Effector memory CD8-positive, alpha-beta T cell (primary cell): ENCODE measurements around the gene MYDGF.
A peak's percentile ranks its signal among the peaks of the same experiment; 100 is the strongest.

Experiments
- ATAC-seq: fragments of 150-1000 bp; cut with Tn5 transposase; replicated peaks from 2 replicates; pipeline ENCODE4 v1.10.0; 2021; ENCODE audit warnings: mild to moderate bottlenecking, moderate library complexity
- DNase-seq, 3 experiments: peaks; one replicate each; pipeline ENCODE4 v3.0.0; 2021
- H3K27ac Mint-ChIP-seq, 2 donors: one replicate each; pipeline ENCODE4 v1.8.0; 2022; ENCODE audit warnings: mild to moderate bottlenecking in 2 of 2, mixed read lengths in 2 of 2, moderate library complexity in 2 of 2
- H3K27me3 Mint-ChIP-seq, 2 donors: one replicate each; pipeline ENCODE4 v1.8.0; 2022; ENCODE audit warnings: mixed read lengths in 2 of 2
- H3K36me3 Mint-ChIP-seq: one replicate; pipeline ENCODE4 v1.8.0; 2022; ENCODE audit warnings: mild to moderate bottlenecking, moderate library complexity, mixed read lengths; ENCODE audit not compliant: insufficient read depth
- H3K4me1 Mint-ChIP-seq, 2 donors: one replicate each; pipeline ENCODE4 v1.8.0; 2022; ENCODE audit warnings: low read depth in 2 of 2, mixed read lengths in 2 of 2
- H3K4me3 Mint-ChIP-seq, 2 donors: one replicate each; pipeline ENCODE4 v1.8.0; 2022; ENCODE audit warnings: mild to moderate bottlenecking in 2 of 2, mixed read lengths in 2 of 2, moderate library complexity in 2 of 2
- H3K9me3 Mint-ChIP-seq, 2 donors: one replicate each; pipeline ENCODE4 v1.8.0; 2022; ENCODE audit warnings: mixed read lengths in 2 of 2

Gene MYDGF

GRCh38 chr19:4678881-4679790 is 9.0 kb upstream of the MYDGF start:
- H3K27ac Mint-ChIP-seq: no peak overlapping the region

GRCh38 chr19:4676955-4677731 is 7.0 kb upstream of the MYDGF start:
- H3K4me3 Mint-ChIP-seq: no peak overlapping the region
- peaks cover 46% of the 10 kb centered on the region for H3K36me3 Mint-ChIP-seq
- H3K9me3 Mint-ChIP-seq: no peaks in the 10 kb centered on the region
- peak; percentile 27 for ATAC-seq
- H3K27ac Mint-ChIP-seq: peak overlapping the region; percentile 49 to 57
- H3K27me3 Mint-ChIP-seq: no peaks in the 10 kb centered on the region
- no peak for DNase-seq
- H3K4me1 Mint-ChIP-seq: peaks cover 0 to 1% of the 10 kb centered on the region in 2 donors

More at GRCh38 chr19:4678881-4679790, 9.0 kb upstream of the MYDGF start:
- Mint-ChIP-seq H3K9me3 (no peaks in the 10 kb centered on the region), H3K4me3 (no peak overlapping the region), H3K36me3 (peaks cover 45% of the 10 kb centered on the region), H3K4me1 (peaks cover 0 to 1% of the 10 kb centered on the region in 2 donors), H3K27me3 (no peaks in the 10 kb centered on the region)
- DNase-seq: no peak
- peak; percentile 36 for ATAC-seq

- DNase-seq: no peak
- H3K9me3 Mint-ChIP-seq: no peaks in the 10 kb centered on the region
- no peak for ATAC-seq
- H3K27ac Mint-ChIP-seq: no peak overlapping the region
- H3K4me3 Mint-ChIP-seq: no peak overlapping the region
- H3K27me3 Mint-ChIP-seq: no peaks in the 10 kb centered on the region
- H3K36me3 Mint-ChIP-seq: peaks cover 37% of the 10 kb centered on the region
- peaks cover 0 to 1% of the 10 kb centered on the region in 2 donors for H3K4me1 Mint-ChIP-seq
Observed at GRCh38 chr19:4675346-4675745, 5.2 kb upstream of the MYDGF start.

GRCh38 chr19:4673726-4674125 is 3.6 kb upstream of the MYDGF start:
- Mint-ChIP-seq H3K27me3 (no peaks in the 10 kb centered on the region), H3K36me3 (peaks cover 37% of the 10 kb centered on the region), H3K4me1 (peaks cover 10 to 11% of the 10 kb centered on the region in 2 donors), H3K9me3 (no peaks in the 10 kb centered on the region), H3K27ac (peak overlapping the region in 1 of 2 donors; percentile 60), H3K4me3 (no peak overlapping the region)
- DNase-seq (no peak), ATAC-seq (no peak)

- ATAC-seq: no peak
- peaks cover 12% of the 10 kb centered on the region in 2 donors for H3K4me1 Mint-ChIP-seq
- H3K9me3 Mint-ChIP-seq: no peaks in the 10 kb centered on the region
- H3K4me3 Mint-ChIP-seq: no peak overlapping the region
- H3K27ac Mint-ChIP-seq: peak overlapping the region in 1 of 2 donors; percentile 46
- no peak for DNase-seq
- peaks cover 41% of the 10 kb centered on the region for H3K36me3 Mint-ChIP-seq
- no peaks in the 10 kb centered on the region for H3K27me3 Mint-ChIP-seq
Observed at GRCh38 chr19:4673216-4673615, 3.1 kb upstream of the MYDGF start.

- Mint-ChIP-seq H3K27ac (peak overlapping the region in 1 of 2 donors; percentile 86), H3K9me3 (no peaks in the 10 kb centered on the region), H3K4me3 (peak overlapping the region; percentile 85 to 87), H3K36me3 (peaks cover 50% of the 10 kb centered on the region), H3K27me3 (no peaks in the 10 kb centered on the region), H3K4me1 (peaks cover 11 to 12% of the 10 kb centered on the region in 2 donors)
- DNase-seq (no peak), ATAC-seq (no peak)
Observed at GRCh38 chr19:4671185-4671851, 1.2 kb upstream of the MYDGF start.

- no peaks in the 10 kb centered on the region for H3K27me3 Mint-ChIP-seq
- H3K27ac Mint-ChIP-seq: peak overlapping the region in 1 of 2 donors; percentile 83
- peaks cover 55% of the 10 kb centered on the region for H3K36me3 Mint-ChIP-seq
- H3K4me3 Mint-ChIP-seq: no peak overlapping the region
- ATAC-seq (no peak), DNase-seq (no peak)
- H3K4me1 Mint-ChIP-seq: peaks cover 17% of the 10 kb centered on the region in 2 donors
- H3K9me3 Mint-ChIP-seq: no peaks in the 10 kb centered on the region
Observed at GRCh38 chr19:4664642-4665041, 5.5 kb downstream of the MYDGF start.

- peaks cover 7% of the 10 kb centered on the region in 2 donors for H3K4me1 Mint-ChIP-seq
- H3K36me3 Mint-ChIP-seq: peaks cover 53% of the 10 kb centered on the region
- H3K9me3 Mint-ChIP-seq: no peaks in the 10 kb centered on the region
- no peak overlapping the region for H3K4me3 Mint-ChIP-seq
- no peaks in the 10 kb centered on the region for H3K27me3 Mint-ChIP-seq
- no peak for DNase-seq
- H3K27ac Mint-ChIP-seq: peak overlapping the region; percentile 49 to 69
- ATAC-seq: no peak
Observed at GRCh38 chr19:4662812-4663211, 7.3 kb downstream of the MYDGF start.

- no peak for ATAC-seq
- H3K27me3 Mint-ChIP-seq: no peaks in the 10 kb centered on the region
- H3K4me3 Mint-ChIP-seq: no peak overlapping the region
- H3K36me3 Mint-ChIP-seq: peaks cover 49% of the 10 kb centered on the region
- H3K27ac Mint-ChIP-seq: peak overlapping the region; percentile 49 to 87
- no peaks in the 10 kb centered on the region for H3K9me3 Mint-ChIP-seq
- H3K4me1 Mint-ChIP-seq: peaks cover 7% of the 10 kb centered on the region in 2 donors
- DNase-seq: no peak
Observed at GRCh38 chr19:4662020-4662695, 8.0 kb downstream of the MYDGF start.

- DNase-seq (no peak), ATAC-seq (no peak)
- Mint-ChIP-seq H3K27ac (peak overlapping the region; percentile 35 to 87), H3K4me1 (peaks cover 7% of the 10 kb centered on the region in 2 donors), H3K36me3 (peaks cover 47% of the 10 kb centered on the region), H3K9me3 (no peaks in the 10 kb centered on the region), H3K27me3 (no peaks in the 10 kb centered on the region), H3K4me3 (no peak overlapping the region)
Observed at GRCh38 chr19:4660993-4661392, 9.1 kb downstream of the MYDGF start.

- peaks cover 51% of the 10 kb centered on the region for H3K36me3 Mint-ChIP-seq
- H3K27me3 Mint-ChIP-seq: no peaks in the 10 kb centered on the region
- H3K4me3 Mint-ChIP-seq: no peak overlapping the region
- DNase-seq (no peak), ATAC-seq (no peak)
- H3K4me1 Mint-ChIP-seq: peaks cover 7% of the 10 kb centered on the region in 2 donors
- no peaks in the 10 kb centered on the region for H3K9me3 Mint-ChIP-seq
- H3K27ac Mint-ChIP-seq: peak overlapping the region in 1 of 2 donors; percentile 87
Observed at GRCh38 chr19:4660181-4660791, 9.9 kb downstream of the MYDGF start.

GRCh38 chr19:4657835-4658234 is 12.3 kb downstream of the MYDGF start:
- Mint-ChIP-seq H3K4me3 (no peak overlapping the region), H3K9me3 (no peaks in the 10 kb centered on the region), H3K36me3 (peaks cover 49% of the 10 kb centered on the region), H3K27me3 (no peaks in the 10 kb centered on the region), H3K4me1 (peaks cover 2 to 6% of the 10 kb centered on the region in 2 donors), H3K27ac (peak overlapping the region; percentile 38 to 73)
- no peak for ATAC-seq
- no peak for DNase-seq
